B cell (primary cell): ENCODE results near the gene MLLT3. TPM values are rescaled to one million over a fixed set of nuclear protein-coding genes. Genes with fewer than 3 reads are reported as not detected.

Experiments
- ATAC-seq: fragments of 200-7000 bp; cut with Tn5 transposase; one replicate; pipeline ENCODE4 v1.10.0; 2021; ENCODE audit warnings: low read depth, mild to moderate bottlenecking, moderate number of reproducible peaks, moderate library complexity
- CTCF ChIA-PET: fragments of 350-600 bp; sonication (Branson Sonifier 250); formaldehyde crosslinking; loops from one replicate; lab custom pipeline; 2021; ENCODE audit warnings: antibody characterized with exemption, inconsistent platforms; lab: Charles Lee
- POLR2A ChIA-PET: fragments of 350-600 bp; sonication (Branson Sonifier 250); formaldehyde crosslinking; loops from one replicate; lab custom pipeline; 2021; ENCODE audit warnings: antibody characterized with exemption; lab: Charles Lee
- DNase-seq: peaks from one replicate; pipeline ENCODE4 v3.0.0; 2013
- H2AFZ ChIP-seq: 2 replicates; pipeline ENCODE4 v1.6.1; 2012; ENCODE audit warnings: mild to moderate bottlenecking, low read depth, low read length; ENCODE audit not compliant: insufficient read depth, poor library complexity, severe bottlenecking
- H3K27ac ChIP-seq, 2 donors: 1 replicate in 1 of 2; 2 replicates in 1 of 2; pipeline ENCODE4 v1.5.1; 2012 to 2013; ENCODE audit warnings: low read length in 2 of 2, mild to moderate bottlenecking in 2 of 2, moderate library complexity in 1 of 2
- H3K27me3 ChIP-seq, 4 experiments: fragments of 200-600 bp in 1 of 4; sonication (generic) in 1 of 4; replicated peaks in 1 of 4; 1 replicate in 2 of 4; 2 replicates in 2 of 4; pipeline versions ENCODE4 v1.6.1 to v1.7.0; 2013 to 2016; ENCODE audit warnings: low read length in 3 of 4, mild to moderate bottlenecking in 2 of 4, mixed read lengths in 1 of 4, moderate library complexity in 1 of 4; ENCODE audit not compliant: insufficient read depth in 4 of 4, control insufficient read depth in 3 of 4; ENCODE audit errors: control extremely low read depth in 1 of 4
- H3K36me3 ChIP-seq, 2 experiments: replicated peaks in 1 of 2; 1 replicate in 1 of 2; 2 replicates in 1 of 2; pipeline versions ENCODE4 v1.6.1 to v1.7.1; 2013; ENCODE audit warnings: low read length in 1 of 2; ENCODE audit not compliant: insufficient read depth in 2 of 2, control insufficient read depth in 1 of 2; ENCODE audit errors: control extremely low read depth in 1 of 2, extremely low read depth in 1 of 2
- H3K4me1 ChIP-seq, 2 donors: fragments of 200-600 bp in 1 of 2; sonication (generic) in 1 of 2; 1 replicate in 1 of 2; 2 replicates in 1 of 2; pipeline versions ENCODE4 v1.5.1 to v1.6.1; 2013 to 2017; ENCODE audit warnings: low read length in 2 of 2; ENCODE audit not compliant: control insufficient read depth in 2 of 2, insufficient read depth in 2 of 2
- H3K4me2 ChIP-seq: replicated peaks from 2 replicates; pipeline ENCODE3; 2012; ENCODE audit warnings: mild to moderate bottlenecking, low read depth, low read length; ENCODE audit not compliant: poor library complexity, severe bottlenecking
- H3K4me3 ChIP-seq, 5 experiments: fragments of 200-600 bp in 1 of 5; sonication (generic) in 1 of 5; 1 replicate in 3 of 5; 2 replicates in 2 of 5; pipeline versions ENCODE4 v1.5.1 to v1.7.0; 2011 to 2016; ENCODE audit warnings: low read length in 4 of 5, mild to moderate bottlenecking in 4 of 5, low read depth in 2 of 5, control low read depth in 1 of 5, moderate library complexity in 1 of 5; ENCODE audit not compliant: insufficient read depth in 1 of 5; ENCODE audit errors: control extremely low read depth in 1 of 5, extremely low read depth in 1 of 5
- H3K79me2 ChIP-seq: fragments of 200-600 bp; sonication (generic); one replicate; pipeline ENCODE4 v1.6.0; 2016; ENCODE audit warnings: low read length; ENCODE audit not compliant: control insufficient read depth, insufficient read depth
- H3K9ac ChIP-seq: fragments of 200-600 bp; sonication (generic); 2 replicates; pipeline ENCODE4 v1.6.1; 2017; ENCODE audit warnings: mild to moderate bottlenecking, low read length, moderate library complexity
- H3K9me3 ChIP-seq, 3 donors: one replicate each; pipeline versions ENCODE4 v1.6.1 to v1.7.1; 2013; ENCODE audit warnings: low read length in 2 of 3; ENCODE audit not compliant: control insufficient read depth in 2 of 3, insufficient read depth in 1 of 3; ENCODE audit errors: control extremely low read depth in 1 of 3
- H4K20me1 ChIP-seq: 2 replicates; pipeline ENCODE4 v1.6.0; 2012; ENCODE audit warnings: mild to moderate bottlenecking, low read length; ENCODE audit not compliant: insufficient read depth, control insufficient read depth, poor library complexity, severe bottlenecking
- H3K27ac Mint-ChIP-seq: one replicate; pipeline ENCODE4 v1.8.0; 2021; ENCODE audit warnings: mixed read lengths
- H3K27me3 Mint-ChIP-seq: one replicate; pipeline ENCODE4 v1.8.0; 2021; ENCODE audit warnings: mixed read lengths
- H3K4me1 Mint-ChIP-seq: one replicate; pipeline ENCODE4 v1.8.0; 2021; ENCODE audit warnings: mixed read lengths
- H3K4me3 Mint-ChIP-seq: one replicate; pipeline ENCODE4 v1.8.0; 2021; ENCODE audit warnings: mixed read lengths
- H3K9me3 Mint-ChIP-seq: one replicate; pipeline ENCODE4 v1.8.0; 2022; ENCODE audit warnings: mixed read lengths; ENCODE audit not compliant: insufficient read depth
- EZH2 ChIP-seq: IDR thresholded peaks from 2 replicates; pipeline ENCODE4 v1.6.1; 2012; ENCODE audit warnings: borderline replicate concordance, low read depth, mild to moderate bottlenecking, moderate library complexity, low read length; ENCODE audit not compliant: insufficient read depth, poor library complexity, severe bottlenecking
- WGBS: methylation state at CpG from one replicate; pipeline ENCODE4 v1.1.5; 2013; ENCODE audit warnings: missing lambda C conversion rate; ENCODE audit not compliant: insufficient coverage; 5-methylcytosine and 5-hydroxymethylcytosine counted together
- intact Hi-C: fragments of 100-400 bp; cut with micrococcal nuclease; formaldehyde crosslinking; loops from one replicate; pipeline ENCODE4 v1.10.0; 2022
- polyA plus RNA-seq: library from polyadenylated mRNA; depleted of rRNA; stranded (reverse); fragments of >200 nt; gene quantifications from 2 replicates; pipeline ENCODE4 v1.2.3, GENCODE V29; 2012
- total RNA-seq, 2 donors: library from RNA; stranded (reverse); fragments of 120-200 nt in 1 of 2; gene quantifications; 1 replicate in 1 of 2; 2 replicates in 1 of 2; pipeline versions ENCODE4 v1.2.3 to v1.2.4, GENCODE V29; 2013 to 2022
- TF ChIP-seq, protein P1 (sequence below): fragments of 200-600 bp; IDR thresholded peaks from one replicate; pipeline ENCODE4 v1.8.0; 2022; ENCODE audit warnings: antibody characterized with exemption, mild to moderate bottlenecking

MLLT3 gene
- total and polyA plus RNA-seq, 2 donors (not counting 1 experiment from before 2014, with no cell fraction given) = 3.4 to 3.6 TPM

DNA sequence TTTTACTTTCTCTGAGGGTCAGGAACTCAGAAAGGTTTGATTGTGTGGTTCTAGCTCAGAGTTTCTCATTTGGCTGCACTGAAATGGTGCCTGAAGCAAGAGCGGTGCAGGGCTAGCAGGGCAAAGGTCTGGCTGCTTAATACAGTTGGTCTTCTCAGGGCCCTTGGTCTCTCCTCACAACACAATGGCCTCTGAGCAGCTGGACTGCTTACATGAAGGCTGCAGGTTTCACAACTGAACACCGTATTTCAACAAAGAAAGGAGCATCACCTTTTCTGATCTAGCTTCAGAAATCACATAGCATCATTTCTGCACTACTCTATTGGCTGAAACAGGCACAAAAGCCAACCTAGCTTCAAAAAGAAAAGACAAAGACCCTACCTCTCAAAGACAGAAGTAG is 122.2 kb downstream of the MLLT3 start:
- intact Hi-C loops = no loop called here
- TF ChIP-seq, protein P1, sequence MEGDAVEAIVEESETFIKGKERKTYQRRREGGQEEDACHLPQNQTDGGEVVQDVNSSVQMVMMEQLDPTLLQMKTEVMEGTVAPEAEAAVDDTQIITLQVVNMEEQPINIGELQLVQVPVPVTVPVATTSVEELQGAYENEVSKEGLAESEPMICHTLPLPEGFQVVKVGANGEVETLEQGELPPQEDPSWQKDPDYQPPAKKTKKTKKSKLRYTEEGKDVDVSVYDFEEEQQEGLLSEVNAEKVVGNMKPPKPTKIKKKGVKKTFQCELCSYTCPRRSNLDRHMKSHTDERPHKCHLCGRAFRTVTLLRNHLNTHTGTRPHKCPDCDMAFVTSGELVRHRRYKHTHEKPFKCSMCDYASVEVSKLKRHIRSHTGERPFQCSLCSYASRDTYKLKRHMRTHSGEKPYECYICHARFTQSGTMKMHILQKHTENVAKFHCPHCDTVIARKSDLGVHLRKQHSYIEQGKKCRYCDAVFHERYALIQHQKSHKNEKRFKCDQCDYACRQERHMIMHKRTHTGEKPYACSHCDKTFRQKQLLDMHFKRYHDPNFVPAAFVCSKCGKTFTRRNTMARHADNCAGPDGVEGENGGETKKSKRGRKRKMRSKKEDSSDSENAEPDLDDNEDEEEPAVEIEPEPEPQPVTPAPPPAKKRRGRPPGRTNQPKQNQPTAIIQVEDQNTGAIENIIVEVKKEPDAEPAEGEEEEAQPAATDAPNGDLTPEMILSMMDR = no peak
- TF ChIP-seq EZH2 = no peak
- Histone ChIP-seq H3K27me3 (no peaks in the 10 kb centered on the region), H4K20me1 (no peaks in the 10 kb centered on the region), H3K4me3 (no peak overlapping the region), H3K9me3 (no peaks in the 10 kb centered on the region), H3K27ac (no peak overlapping the region), H3K9ac (no peak overlapping the region), H3K4me2 (no peak overlapping the region), H3K36me3 (no peaks in the 10 kb centered on the region), H3K79me2 (no peaks in the 10 kb centered on the region), H3K4me1 (no peaks in the 10 kb centered on the region), H2AFZ (no peak overlapping the region)
- ChIA-PET CTCF (no interaction called here), POLR2A (no interaction called here)
- H3K9me3 Mint-ChIP-seq = no peaks in the 10 kb centered on the region
- 100% methylated on average over 2 of the region's 2 CpGs for WGBS
- H3K4me1 Mint-ChIP-seq = no peaks in the 10 kb centered on the region
- DNase-seq (no peak), ATAC-seq (no peak)
- H3K4me3 Mint-ChIP-seq = no peak overlapping the region
- no peak overlapping the region for H3K27ac Mint-ChIP-seq
- H3K27me3 Mint-ChIP-seq = no peaks in the 10 kb centered on the region

DNA sequence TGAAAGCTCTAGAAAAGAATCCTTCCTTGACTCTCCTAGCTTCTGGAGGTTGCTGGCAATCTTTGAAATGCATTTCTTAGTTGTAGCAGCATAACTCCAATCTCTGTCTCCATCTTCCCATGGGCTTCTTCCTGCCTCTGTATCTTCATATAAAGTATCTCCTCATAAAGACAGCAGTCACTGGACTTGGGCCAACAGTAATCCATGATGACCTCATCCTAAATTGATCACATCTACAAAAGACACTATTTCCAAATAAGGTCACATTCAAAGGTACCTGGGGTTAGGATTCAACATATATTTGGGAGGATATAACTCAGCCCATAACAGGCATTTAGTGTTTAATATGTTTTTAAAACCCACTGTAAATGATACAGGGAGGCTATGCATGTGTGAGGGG is 123.3 kb downstream of the MLLT3 start:
- Histone ChIP-seq H3K27ac (no peak overlapping the region), H2AFZ (no peak overlapping the region), H4K20me1 (no peaks in the 10 kb centered on the region), H3K79me2 (no peaks in the 10 kb centered on the region), H3K9me3 (no peaks in the 10 kb centered on the region), H3K4me3 (no peak overlapping the region), H3K9ac (no peak overlapping the region), H3K36me3 (no peaks in the 10 kb centered on the region), H3K4me1 (no peaks in the 10 kb centered on the region), H3K27me3 (no peaks in the 10 kb centered on the region), H3K4me2 (no peak overlapping the region)
- ATAC-seq (no peak), DNase-seq (no peak)
- no peak overlapping the region for H3K4me3 Mint-ChIP-seq
- TF ChIP-seq, protein P1 = no peak
- no peak for TF ChIP-seq EZH2
- no peak overlapping the region for H3K27ac Mint-ChIP-seq
- intact Hi-C loops = no loop called here
- ChIA-PET POLR2A (no interaction called here), CTCF (no interaction called here)
- no peaks in the 10 kb centered on the region for H3K9me3 Mint-ChIP-seq
- peaks cover 1% of the 10 kb centered on the region for H3K27me3 Mint-ChIP-seq
- H3K4me1 Mint-ChIP-seq = no peaks in the 10 kb centered on the region
